Gastroesophageal sphincter (tissue), 4 donors: Measurements from ENCODE around the gene KCNQ4. TPM values are rescaled to one million over a fixed set of nuclear protein-coding genes. Genes with fewer than 3 reads are reported as not detected.

Experiments used
- ATAC-seq: fragments of 150-250 bp; one replicate; pipeline ENCODE4 v1.9.1; 2016; ENCODE audit warnings: mild to moderate bottlenecking, moderate library complexity
- H3K27ac ChIP-seq, 4 donors: fragments of 200-600 bp; sonication (generic) in 3 of 4; 1 replicate in 3 of 4; 2 replicates in 1 of 4; pipeline ENCODE4 v1.5.1; 2016 to 2019
- H3K27me3 ChIP-seq: fragments of 200-600 bp; sonication (generic); one replicate; pipeline ENCODE4 v1.5.1; 2019
- H3K36me3 ChIP-seq, 2 donors: fragments of 200-600 bp; sonication (generic); one replicate each; pipeline ENCODE4 v1.5.1; 2019; ENCODE audit warnings: control low read depth in 1 of 2
- H3K4me1 ChIP-seq, 3 donors: fragments of 200-600 bp; sonication (generic); 1 replicate in 2 of 3; 2 replicates in 1 of 3; pipeline ENCODE4 v1.5.1; 2016 to 2019; ENCODE audit warnings: control low read depth in 2 of 3
- H3K4me3 ChIP-seq, 2 donors: fragments of 200-600 bp; sonication (generic); one replicate each; pipeline ENCODE4 v1.5.1; 2019; ENCODE audit warnings: mild to moderate bottlenecking in 1 of 2, moderate library complexity in 1 of 2
- H3K9me3 ChIP-seq, 3 donors: fragments of 200-600 bp; sonication (generic); one replicate each; pipeline ENCODE4 v1.5.1; 2017 to 2019; ENCODE audit warnings: control low read depth in 2 of 3
- CTCF ChIP-seq, 4 experiments: fragments of 200-600 bp in 2 of 4; fragments of 450-650 bp in 2 of 4; sonication (generic) in 1 of 4; IDR thresholded peaks; one replicate each; pipeline ENCODE4 v1.5.1; 2017 to 2019; ENCODE audit warnings: antibody characterized with exemption in 4 of 4, mild to moderate bottlenecking in 2 of 4, moderate library complexity in 2 of 4
- EP300 ChIP-seq: sonication (generic); formaldehyde crosslinking; IDR thresholded peaks from one replicate; pipeline ENCODE4 v1.6.1; 2017; ENCODE audit warnings: antibody characterized with exemption, mild to moderate bottlenecking
- POLR2A ChIP-seq, 2 donors: fragments of 450-650 bp; IDR thresholded peaks; one replicate each; pipeline ENCODE4 v1.6.1; 2017; ENCODE audit warnings: antibody characterized with exemption in 2 of 2, mild to moderate bottlenecking in 2 of 2, moderate library complexity in 1 of 2
- POLR2AphosphoS5 ChIP-seq: sonication (generic); formaldehyde crosslinking; IDR thresholded peaks from one replicate; pipeline ENCODE4 v1.6.1; 2017; ENCODE audit warnings: antibody characterized with exemption
- WGBS, 2 donors: methylation state at CpG; one replicate each; pipeline ENCODE4 v1.1.5; 2018; ENCODE audit warnings: low coverage in 1 of 2; 5-methylcytosine and 5-hydroxymethylcytosine counted together
- total RNA-seq, 4 donors: library from RNA; depleted of rRNA; stranded (reverse); fragments of >200 nt; gene quantifications; one replicate each; pipeline ENCODE4 v1.1.0, GENCODE V29; 2016

Gene KCNQ4
- total RNA-seq, 4 donors from 2014 or later = 6.1 to 25.5 (median 10.2) TPM

GRCh38 chr1:40829631-40830245, 46.2 kb downstream of the KCNQ4 start:
- Histone ChIP-seq H3K36me3 (peaks cover 0 to 52% of the 10 kb centered on the region in 2 donors), H3K27me3 (no peaks in the 10 kb centered on the region), H3K27ac (no peak overlapping the region), H3K4me1 (peaks cover 0 to 13% (median 7%) of the 10 kb centered on the region in 3 donors), H3K9me3 (no peaks in the 10 kb centered on the region), H3K4me3 (no peak overlapping the region)
- no peak for TF ChIP-seq POLR2AphosphoS5
- no peak for TF ChIP-seq EP300
- TF ChIP-seq POLR2A (IDR thresholded peaks at IDR 0.05) = no peak
- TF ChIP-seq CTCF (IDR thresholded peaks at IDR 0.05) = no peak
- no peak for ATAC-seq
- 78% methylated on average over 8 of the region's 14 CpGs; no CpG with 5 or more reads in 1 of the 2 donors for WGBS, 2 donors

GRCh38 chr1:40830419-40830943, 46.9 kb downstream of the KCNQ4 start:
- Histone ChIP-seq H3K27ac (no peak overlapping the region), H3K27me3 (no peaks in the 10 kb centered on the region), H3K36me3 (peaks cover 0 to 59% of the 10 kb centered on the region in 2 donors), H3K4me3 (no peak overlapping the region), H3K4me1 (peaks cover 0 to 6% (median 2%) of the 10 kb centered on the region in 3 donors), H3K9me3 (no peaks in the 10 kb centered on the region)
- ATAC-seq = no peak
- TF ChIP-seq EP300 = no peak
- TF ChIP-seq CTCF (IDR thresholded peaks at IDR 0.05) = no peak
- no peak for TF ChIP-seq POLR2AphosphoS5
- no peak for TF ChIP-seq POLR2A (IDR thresholded peaks at IDR 0.05)
- 83 to 94% methylated on average over 1 to 5 of the region's 13 CpGs for WGBS, 2 donors

- Histone ChIP-seq H3K4me3 (no peak overlapping the region), H3K4me1 (no peaks in the 10 kb centered on the region), H3K27me3 (no peaks in the 10 kb centered on the region), H3K9me3 (no peaks in the 10 kb centered on the region), H3K27ac (no peak overlapping the region), H3K36me3 (peaks cover 0 to 65% of the 10 kb centered on the region in 2 donors)
- ATAC-seq = no peak
- TF ChIP-seq CTCF (IDR thresholded peaks at IDR 0.05) = no peak
- TF ChIP-seq POLR2A (IDR thresholded peaks at IDR 0.05) = no peak
- TF ChIP-seq EP300 = no peak
- TF ChIP-seq POLR2AphosphoS5 = no peak
- WGBS, 2 donors = 86 to 96% methylated on average over 3 to 6 of the region's 22 CpGs
These were observed 47.6 kb downstream of the KCNQ4 start for GRCh38 chr1:40831001-40831732.

- H3K27ac ChIP-seq = no peak overlapping the region
- H3K4me3 ChIP-seq = no peak overlapping the region
- WGBS, 2 donors = 100% methylated on average over 1 of the region's 1 CpG; no CpG with 5 or more reads in 1 of the 2 donors
- no peaks in the 10 kb centered on the region for H3K9me3 ChIP-seq
- H3K4me1 ChIP-seq = no peaks in the 10 kb centered on the region
- H3K36me3 ChIP-seq = peaks cover 0 to 83% of the 10 kb centered on the region in 2 donors
- H3K27me3 ChIP-seq = no peaks in the 10 kb centered on the region
- TF ChIP-seq POLR2AphosphoS5 (no peak), POLR2A (IDR thresholded peaks at IDR 0.05) (no peak), CTCF (IDR thresholded peaks at IDR 0.05) (no peak), EP300 (no peak)
- ATAC-seq = no peak
These were observed 50.4 kb downstream of the KCNQ4 start for GRCh38 chr1:40833979-40834378.
